GM21367 (cell line): Measurements from ENCODE around the gene IGBP1.
A peak's percentile ranks its signal among the peaks of the same experiment; 100 is the strongest.
"Not testable (repeated sequence)": the region's sequence is repeated elsewhere in the genome, so short reads cannot be mapped to it uniquely, and the experiment has no call there.

Source experiments
- ATAC-seq: cut with Tn5 transposase; IDR thresholded peaks from one replicate; pipeline ENCODE4 v1.9.1; 2021; ENCODE audit not compliant: unreplicated experiment

The IGBP1 gene

DNA sequence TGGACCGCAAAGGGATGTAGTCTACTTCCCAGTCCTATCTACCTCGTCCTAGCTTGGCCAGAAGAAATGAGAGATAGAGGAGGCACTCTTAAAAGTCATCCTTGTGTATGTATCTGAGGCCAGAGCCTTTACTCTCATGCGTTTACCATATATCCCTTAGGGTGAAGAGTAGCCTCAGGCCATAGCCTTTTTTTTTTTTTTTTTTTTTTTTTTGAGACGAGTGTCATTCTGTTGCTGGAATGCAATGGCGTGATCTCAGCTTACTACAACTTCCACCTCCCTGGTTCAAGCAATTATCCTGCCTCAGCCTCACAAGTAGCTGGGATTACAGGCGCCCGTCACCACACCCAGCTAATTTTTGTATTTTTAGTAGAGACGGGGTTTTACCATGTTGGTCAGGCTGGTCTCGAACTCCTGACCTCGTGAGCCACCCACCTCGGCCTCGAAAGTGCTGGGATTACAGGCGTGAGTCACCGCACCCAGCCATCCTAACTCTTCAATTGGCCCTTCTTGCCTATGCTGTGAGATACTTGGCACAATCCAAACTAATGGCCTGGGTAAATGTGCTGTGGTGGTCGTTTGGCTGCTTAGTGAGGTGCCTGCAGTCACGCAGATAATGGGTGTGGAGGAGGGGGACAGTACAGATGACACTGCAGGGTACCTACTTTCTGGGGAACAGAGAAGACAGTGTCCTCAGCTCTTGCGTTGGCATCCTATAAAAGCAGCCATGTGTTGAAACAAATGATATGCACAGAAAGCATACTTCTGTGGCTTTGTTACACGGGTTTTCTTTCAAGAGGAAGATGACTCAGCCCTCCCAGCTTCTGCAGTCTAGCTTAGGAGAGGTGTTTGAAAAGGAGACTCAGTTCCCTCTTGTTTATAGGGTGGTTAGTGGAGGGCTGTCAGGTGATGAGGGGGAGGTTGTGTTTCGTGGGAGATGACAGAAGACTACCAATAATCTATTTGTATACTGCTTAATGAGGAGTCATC, 33.6 kb downstream of the IGBP1 start:
- ATAC-seq = no peak

DNA sequence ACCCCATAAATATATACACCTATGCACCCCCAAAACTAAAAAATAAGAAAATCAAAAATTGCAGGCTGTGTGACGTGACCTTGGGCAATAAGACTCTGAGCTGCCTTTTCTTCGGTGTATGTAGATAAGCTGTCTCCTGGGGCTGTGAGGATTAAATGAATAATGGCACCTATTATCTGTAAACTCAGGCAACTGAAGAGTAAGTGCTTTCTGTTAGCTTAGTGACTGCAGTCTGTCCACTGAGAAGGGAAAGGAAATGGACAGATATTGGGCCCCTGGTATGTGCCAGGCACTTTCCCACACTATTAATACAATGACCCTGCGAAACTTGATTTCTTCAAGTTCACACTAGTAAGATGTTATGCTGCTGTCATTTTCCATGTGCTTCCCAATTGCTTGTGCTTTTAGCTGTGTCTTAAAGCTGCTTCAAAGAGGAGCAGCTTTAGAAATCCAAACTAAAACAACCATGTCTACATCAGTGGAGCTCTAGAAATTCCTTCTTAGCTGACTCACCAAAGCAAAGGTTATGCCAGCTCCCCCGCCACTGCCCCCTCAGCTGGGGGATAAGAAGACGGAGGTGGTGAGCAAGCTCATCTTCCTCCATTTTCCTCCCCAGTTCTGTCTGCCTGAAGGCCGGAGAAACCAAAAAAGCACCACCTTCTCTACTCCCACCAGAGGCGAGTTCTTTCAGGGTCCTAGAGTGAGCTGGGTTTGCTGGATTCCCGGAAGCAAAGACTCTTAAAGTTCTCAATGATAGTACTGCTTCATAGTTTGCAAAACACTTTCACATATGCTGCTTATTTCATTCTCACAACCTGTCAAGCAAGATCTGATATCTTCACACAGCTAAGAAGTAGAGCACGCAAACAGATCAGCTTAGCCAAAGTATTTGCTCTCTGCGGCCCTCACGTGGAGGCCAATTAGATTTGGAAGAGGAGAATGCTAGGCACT, 35.3 kb downstream of the IGBP1 start:
- ATAC-seq = no peak

DNA sequence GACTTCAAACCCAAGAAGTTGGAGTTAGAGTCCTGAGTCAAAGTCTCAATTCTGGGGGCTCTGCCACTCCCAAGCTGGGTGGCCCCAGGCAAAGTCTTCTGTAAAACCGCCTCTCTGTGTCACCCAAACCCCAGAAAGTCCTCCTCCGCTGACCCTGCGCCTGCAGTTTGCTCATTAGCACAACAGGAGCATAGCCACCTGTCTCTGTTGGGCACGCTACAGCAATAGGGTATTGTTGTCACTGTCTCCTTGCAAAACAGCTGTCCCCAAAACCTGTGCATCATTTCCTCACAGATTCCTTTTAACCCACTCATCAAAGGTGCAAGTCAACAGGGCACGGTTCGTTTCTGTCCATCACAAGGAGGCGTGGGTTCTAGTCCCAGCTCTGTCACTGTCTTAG, 36.0 kb downstream of the IGBP1 start:
- ATAC-seq = no peak

DNA sequence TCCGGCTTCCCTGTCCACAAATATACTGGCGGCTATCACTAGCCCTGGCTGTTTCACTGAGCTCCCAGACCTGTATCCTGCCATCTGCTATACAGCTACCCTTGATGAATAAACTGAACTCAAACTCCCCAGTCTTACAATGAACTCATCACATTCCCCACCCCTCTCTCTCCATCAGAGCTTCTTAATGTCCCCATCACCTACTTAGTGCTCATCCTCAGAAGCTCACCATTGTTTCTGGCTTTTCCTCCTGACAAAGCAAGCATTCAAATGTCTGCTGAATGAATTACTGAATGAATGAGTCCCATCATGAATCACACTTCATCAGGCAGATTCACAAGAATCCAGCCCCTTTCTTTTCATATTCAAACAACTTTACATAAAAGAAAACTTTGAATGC, 38.4 kb downstream of the IGBP1 start:
- ATAC-seq = no peak

DNA sequence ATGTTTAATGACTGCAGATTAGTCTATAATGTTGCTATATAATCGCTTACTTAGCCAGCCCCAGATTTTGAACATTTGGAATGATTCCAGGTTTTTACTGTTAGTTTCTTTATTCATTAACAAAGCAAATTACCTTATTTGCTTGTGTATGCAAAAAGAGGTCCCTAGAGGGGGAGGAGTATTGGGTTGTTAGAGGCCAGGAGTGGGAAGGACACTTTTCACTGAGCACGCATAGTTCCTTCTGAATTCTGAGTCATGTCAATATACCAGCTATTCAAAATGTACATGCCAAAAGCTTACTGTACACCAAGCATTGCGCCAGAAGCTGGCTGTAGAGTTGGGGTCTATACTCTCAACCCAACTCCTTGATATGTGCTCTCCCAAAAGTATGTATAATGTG, 39.0 kb downstream of the IGBP1 start:
- ATAC-seq = no peak

DNA sequence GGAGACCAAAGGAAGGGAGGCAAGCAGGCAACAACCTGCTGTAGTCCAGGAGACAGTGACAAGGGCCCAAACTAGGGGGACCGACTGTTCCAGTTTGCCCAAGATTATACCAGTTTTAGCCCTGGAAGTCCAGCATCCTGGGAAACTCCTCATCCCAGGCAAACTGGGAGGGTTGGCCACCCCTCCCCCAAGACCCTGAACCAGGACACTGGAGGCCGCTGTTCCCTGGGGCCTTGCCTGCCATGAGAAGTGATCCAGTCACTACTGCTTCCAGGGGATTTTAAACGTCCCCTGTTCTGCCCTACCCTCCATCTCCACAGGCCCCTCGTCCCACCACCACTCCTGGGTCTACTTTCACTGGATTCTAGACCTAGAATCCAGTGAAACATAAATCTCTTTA, 39.7 kb downstream of the IGBP1 start:
- no peak for ATAC-seq

DNA sequence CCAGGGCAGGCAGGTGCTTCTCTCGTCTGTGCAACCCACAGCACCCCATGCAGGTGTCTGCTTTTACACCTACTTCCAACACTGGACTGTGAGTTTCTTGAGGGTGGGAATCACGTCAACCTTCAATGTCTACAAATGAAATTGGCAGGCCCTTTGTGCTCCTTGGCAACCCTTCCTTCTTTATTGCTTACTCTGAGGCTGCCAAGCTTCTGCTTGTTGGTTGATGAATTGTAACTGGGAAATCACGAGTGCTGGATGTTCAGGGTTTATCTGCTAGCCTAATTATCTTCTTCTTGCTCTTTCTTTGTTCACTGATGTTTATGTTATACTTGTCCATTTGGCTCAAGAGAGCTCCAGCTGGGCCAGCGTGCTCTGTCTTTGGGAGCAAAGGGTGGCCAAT, 41.5 kb downstream of the IGBP1 start:
- ATAC-seq = no peak

DNA sequence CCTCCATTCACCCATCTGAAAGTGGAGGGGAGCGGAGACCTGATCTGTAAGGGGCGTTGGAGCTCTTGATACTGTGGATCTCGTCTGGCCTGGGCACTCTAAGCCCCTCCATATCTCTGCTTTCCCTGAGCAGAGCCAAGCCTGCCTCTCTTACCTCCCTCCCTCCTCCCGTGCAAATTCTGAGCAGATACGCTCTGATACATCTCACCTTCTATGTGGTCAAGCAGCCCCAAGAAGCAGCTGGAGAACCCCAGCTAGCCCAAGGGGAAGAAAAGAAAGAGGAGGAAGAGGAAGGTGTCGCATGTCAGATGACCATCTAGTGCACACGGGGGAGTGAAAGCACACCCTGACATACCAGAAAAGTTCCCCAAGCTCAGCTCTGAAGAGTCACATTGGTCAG, 42.1 kb downstream of the IGBP1 start:
- ATAC-seq = no peak

DNA sequence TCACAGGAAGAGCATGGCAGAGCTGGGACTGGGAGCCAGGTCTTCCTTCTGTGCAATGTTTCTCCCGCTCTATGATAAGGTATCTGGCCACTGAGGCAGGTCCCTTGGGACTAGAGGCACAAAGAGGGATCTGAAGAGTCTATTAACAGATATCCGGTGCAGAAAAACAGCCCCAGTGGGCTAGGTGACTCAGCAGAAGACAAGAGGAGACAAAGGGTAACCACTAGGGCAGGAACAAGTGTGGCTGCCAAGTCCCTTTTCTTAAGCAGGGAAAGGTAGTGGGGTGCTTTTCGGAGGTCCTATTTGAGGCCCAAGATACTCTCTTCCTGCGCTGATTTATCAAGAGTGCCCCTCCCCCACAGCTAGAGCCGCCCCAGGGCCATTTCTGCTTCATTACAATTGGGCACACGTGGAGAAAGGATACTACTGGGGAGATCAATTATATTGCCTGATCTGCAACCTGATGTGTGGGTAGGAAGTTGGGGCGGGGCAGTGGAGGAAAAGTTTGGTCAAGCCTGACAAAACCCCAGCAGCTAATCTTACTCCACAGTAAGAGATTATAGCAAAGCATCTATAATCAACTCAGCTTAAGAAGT, 43.8 kb downstream of the IGBP1 start, which contains the start of gene DGAT2L6:
DGAT2L6 (plus strand) TSS at position 546 of the 596 bp plus-strand sequence. CDS start 100 bp downstream, outside the sequence.
- peak; percentile 75 for ATAC-seq

DNA sequence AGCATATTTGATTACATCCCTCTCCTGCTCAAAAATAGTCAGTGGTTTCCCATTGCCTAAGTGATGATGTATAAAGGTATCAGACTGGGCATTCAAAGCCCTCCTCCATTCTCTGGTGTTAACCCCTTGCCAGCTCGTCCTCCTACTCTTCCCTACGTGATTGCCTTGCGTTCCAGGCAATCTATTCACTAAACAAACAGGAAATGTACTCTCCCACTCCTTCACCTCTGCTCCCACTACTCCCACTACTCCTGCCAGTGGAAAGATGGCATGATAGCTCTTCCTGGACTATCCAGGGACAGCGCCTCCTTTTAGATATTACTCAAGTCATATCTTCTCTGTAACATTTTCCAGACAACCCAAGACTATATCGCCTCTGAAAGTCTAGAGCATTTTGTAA, 49.8 kb downstream of the IGBP1 start:
- no peak for ATAC-seq

DNA sequence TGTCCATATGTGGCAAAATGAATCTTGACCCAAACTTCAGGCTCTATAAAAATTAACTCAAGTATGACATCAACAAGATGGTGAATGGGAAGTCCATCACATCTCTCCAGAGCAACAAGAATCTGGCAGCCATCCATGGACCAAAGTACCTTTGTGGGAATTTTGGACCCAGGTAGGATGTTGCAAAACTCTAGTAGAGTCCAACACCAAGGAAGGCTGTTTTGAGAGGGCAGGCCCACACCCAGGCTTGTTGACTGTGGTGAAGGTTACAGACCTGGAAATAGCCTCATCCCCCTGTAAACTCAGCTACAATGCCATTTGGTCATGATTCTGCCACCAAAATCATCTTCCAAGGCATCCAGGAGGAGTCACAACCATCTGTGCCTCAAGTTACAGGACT, 57.0 kb downstream of the IGBP1 start:
- ATAC-seq = no peak

DNA sequence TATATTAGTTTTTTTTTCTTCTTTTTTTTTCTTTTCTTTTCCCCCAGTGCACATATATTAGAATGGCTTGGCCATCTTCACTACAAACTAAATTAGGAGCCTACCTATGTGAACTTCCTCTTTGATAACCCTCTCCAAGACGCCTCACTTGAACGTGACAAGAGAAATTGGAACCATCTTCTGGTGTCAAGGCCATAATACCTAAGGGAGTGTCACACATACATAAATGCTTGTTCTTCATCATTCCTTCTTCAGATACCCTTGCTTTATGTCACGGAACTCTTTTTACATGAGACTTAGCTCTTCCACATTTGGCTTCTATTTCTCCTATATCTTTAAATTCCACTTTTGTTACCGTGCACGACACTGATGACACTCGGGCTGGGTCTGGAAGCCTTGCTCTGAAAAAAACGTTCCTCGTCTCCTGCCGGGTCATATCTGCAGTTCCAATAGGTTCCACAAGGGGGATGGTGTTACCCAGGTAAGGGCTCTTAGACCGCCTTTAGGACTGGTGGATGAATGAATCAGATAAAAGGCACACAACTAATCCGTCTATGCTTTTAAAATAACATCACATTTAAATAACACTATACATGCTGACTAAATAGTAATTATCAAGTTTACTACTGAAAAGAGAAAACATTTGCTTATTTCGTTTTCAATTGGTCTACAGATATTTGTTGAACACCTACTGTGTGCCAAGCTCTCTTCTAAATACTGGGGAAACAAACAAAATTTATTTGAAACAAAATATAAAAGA, 63.9 kb downstream of the IGBP1 start:
- ATAC-seq = no peak

DNA sequence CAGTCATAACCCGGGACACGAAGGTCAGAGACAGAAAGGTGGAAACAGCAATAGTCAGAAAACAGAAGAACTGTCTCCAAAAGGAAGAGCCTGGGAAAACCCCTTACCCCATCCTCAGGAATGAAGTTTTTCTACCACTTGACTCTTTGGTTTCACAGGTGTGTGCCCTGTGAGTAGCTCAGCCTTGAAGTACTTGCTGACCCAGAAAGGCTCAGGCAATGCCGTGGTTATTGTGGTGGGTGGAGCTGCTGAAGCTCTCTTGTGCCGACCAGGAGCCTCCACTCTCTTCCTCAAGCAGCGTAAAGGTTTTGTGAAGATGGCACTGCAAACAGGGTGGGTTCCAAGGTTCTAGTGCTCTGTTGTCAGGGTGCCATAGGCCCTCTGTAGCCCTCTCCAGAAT, 68.5 kb downstream of the IGBP1 start:
- ATAC-seq = no peak

DNA sequence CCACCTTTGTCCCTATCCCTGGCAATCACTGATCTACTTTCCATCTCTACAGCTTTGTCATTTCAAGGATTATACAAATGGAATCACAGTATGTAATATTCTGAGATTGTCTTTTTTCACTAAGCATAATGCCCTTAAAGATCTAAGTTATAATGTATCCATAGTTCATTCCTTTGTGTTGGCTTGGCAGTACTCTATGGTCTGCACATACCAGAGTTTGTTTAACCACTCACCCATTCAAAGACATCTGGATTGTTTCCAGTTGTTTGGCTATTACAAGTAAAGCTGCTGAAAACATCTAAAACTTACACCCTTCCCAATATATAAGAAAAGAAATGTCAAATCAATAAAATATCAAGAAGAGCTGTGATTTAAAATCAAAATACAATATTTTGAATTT, 75.2 kb downstream of the IGBP1 start:
- no peak for ATAC-seq

DNA sequence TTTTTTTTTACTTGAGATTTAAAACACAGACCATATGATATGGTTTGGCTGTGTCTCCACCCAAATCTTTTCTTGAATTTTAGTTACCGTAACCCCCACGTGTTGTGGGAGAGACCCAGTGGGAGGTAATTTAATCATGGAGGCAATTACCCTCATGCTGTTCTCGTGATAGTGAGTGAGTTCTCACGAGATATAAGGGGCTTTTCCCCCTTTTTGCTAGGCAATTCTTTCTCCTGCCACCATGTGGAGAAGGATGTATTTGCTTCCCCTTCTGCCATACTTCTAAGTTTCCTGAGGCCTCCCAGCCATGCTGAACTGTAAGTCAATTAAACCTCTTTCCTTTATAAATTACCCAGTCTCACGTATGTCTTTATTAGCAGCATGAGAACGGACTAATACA, 76.3 kb downstream of the IGBP1 start:
- ATAC-seq = not testable (repeated sequence)
